NCI-H2171 (cell line): ENCODE results near the gene PAPPA.

Experiments
- DNase-seq: peaks from one replicate; lab custom pipeline; 2025; lab: John Stamatoyannopoulos, UW

PAPPA gene

GRCh38 chr9:116232424-116233159, 79.0 kb downstream of the PAPPA start:
- DNase-seq: no peak

- no peak for DNase-seq
These were observed 79.6 kb downstream of the PAPPA start for GRCh38 chr9:116233160-116233530.

- DNase-seq: no peak
These were observed 80.5 kb downstream of the PAPPA start for GRCh38 chr9:116234081-116234480.

GRCh38 chr9:116236979-116237378, 83.4 kb downstream of the PAPPA start:
- no peak for DNase-seq

GRCh38 chr9:116237456-116237855, 83.9 kb downstream of the PAPPA start:
- no peak for DNase-seq

- no peak for DNase-seq
These were observed 84.6 kb downstream of the PAPPA start for GRCh38 chr9:116238225-116238624.

GRCh38 chr9:116238776-116239340, 85.3 kb downstream of the PAPPA start:
- DNase-seq: no peak

- no peak for DNase-seq
These were observed 90.1 kb downstream of the PAPPA start for GRCh38 chr9:116243708-116244107.

- no peak for DNase-seq
These were observed 93.7 kb downstream of the PAPPA start for GRCh38 chr9:116247284-116247683.

GRCh38 chr9:116247791-116248374, 94.3 kb downstream of the PAPPA start:
- no peak for DNase-seq

GRCh38 chr9:116250891-116251290, 97.3 kb downstream of the PAPPA start:
- no peak for DNase-seq

GRCh38 chr9:116251366-116251765, 97.8 kb downstream of the PAPPA start:
- no peak for DNase-seq

- no peak for DNase-seq
These were observed 106.9 kb downstream of the PAPPA start for GRCh38 chr9:116260531-116260930.

GRCh38 chr9:116262448-116262847, 108.9 kb downstream of the PAPPA start:
- no peak for DNase-seq

- no peak for DNase-seq
These were observed 110.8 kb downstream of the PAPPA start for GRCh38 chr9:116264361-116264760.

GRCh38 chr9:116267021-116267420, 113.4 kb downstream of the PAPPA start:
- DNase-seq: no peak

GRCh38 chr9:116269250-116269649, 115.7 kb downstream of the PAPPA start:
- DNase-seq: no peak

GRCh38 chr9:116270546-116270945, 117.0 kb downstream of the PAPPA start:
- DNase-seq: no peak

GRCh38 chr9:116271340-116271739, 117.7 kb downstream of the PAPPA start:
- DNase-seq: no peak

- DNase-seq: no peak
These were observed 118.4 kb downstream of the PAPPA start for GRCh38 chr9:116271991-116272390.

GRCh38 chr9:116274293-116274692, 120.7 kb downstream of the PAPPA start:
- no peak for DNase-seq

GRCh38 chr9:116275418-116276195, 122.0 kb downstream of the PAPPA start:
- DNase-seq: no peak

- DNase-seq: no peak
These were observed 122.6 kb downstream of the PAPPA start for GRCh38 chr9:116276196-116276493.
